Gastrocnemius medialis (tissue), 4 donors: ENCODE measurements around the gene CASP9. TPM values are rescaled to one million over a fixed set of nuclear protein-coding genes. Genes with fewer than 3 reads are reported as not detected.

Experiments used
- ATAC-seq, 2 donors: fragments of 150-250 bp; one replicate each; pipeline ENCODE4 v1.9.1; 2016
- DNase-seq, 2 donors: peaks; one replicate each; pipeline ENCODE4 v3.0.0-alpha.2; 2019
- H3K27ac ChIP-seq, 4 donors: fragments of 200-600 bp; sonication (generic); 1 replicate in 1 of 4; 2 replicates in 3 of 4; pipeline ENCODE4 v1.5.1; 2016 to 2018; ENCODE audit warnings: mild to moderate bottlenecking in 2 of 4, moderate library complexity in 1 of 4
- H3K27me3 ChIP-seq, 3 donors: fragments of 200-600 bp; sonication (generic) in 2 of 3; 1 replicate in 1 of 3; 2 replicates in 2 of 3; pipeline versions ENCODE4 v1.5.1 to v1.6.0; 2016 to 2019; ENCODE audit warnings: mild to moderate bottlenecking in 1 of 3, moderate library complexity in 1 of 3
- H3K36me3 ChIP-seq, 2 donors: fragments of 200-600 bp; sonication (generic) in 1 of 2; one replicate each; pipeline ENCODE4 v1.5.1; 2017 to 2018
- H3K4me1 ChIP-seq, 2 donors: fragments of 200-600 bp; sonication (generic) in 1 of 2; one replicate each; pipeline ENCODE4 v1.5.1; 2016 to 2017; ENCODE audit warnings: mild to moderate bottlenecking in 2 of 2
- H3K4me3 ChIP-seq, 4 donors: fragments of 200-600 bp; sonication (generic) in 3 of 4; 1 replicate in 1 of 4; 2 replicates in 3 of 4; pipeline ENCODE4 v1.5.1; 2016 to 2019; ENCODE audit warnings: mild to moderate bottlenecking in 2 of 4
- H3K9me3 ChIP-seq, 3 donors: fragments of 200-600 bp; sonication (generic) in 2 of 3; 1 replicate in 1 of 3; 2 replicates in 2 of 3; pipeline ENCODE4 v1.5.1; 2016 to 2019
- CTCF ChIP-seq, 5 experiments: fragments of 450-650 bp in 3 of 5; fragments of 200-600 bp in 2 of 5; sonication (generic) in 2 of 5; IDR thresholded peaks in 4 of 5; conservative IDR thresholded peaks in 1 of 5; 1 replicate in 4 of 5; 2 replicates in 1 of 5; pipeline ENCODE4 v1.5.1; 2016 to 2019; ENCODE audit warnings: antibody characterized with exemption in 5 of 5, mild to moderate bottlenecking in 3 of 5, moderate library complexity in 3 of 5
- POLR2A ChIP-seq, 2 donors: fragments of 450-650 bp; IDR thresholded peaks; one replicate each; pipeline ENCODE4 v1.6.1; 2017; ENCODE audit warnings: antibody characterized with exemption in 2 of 2, mild to moderate bottlenecking in 2 of 2, moderate library complexity in 2 of 2
- in situ Hi-C, 4 donors: fragments of 200-750 bp; cut with MboI; loops; one replicate each; pipeline versions ENCODE4 v1.15.0 to v1.8.0; 2017; ENCODE audit warnings: low sequenced_read_pairs in 4 of 4
- intact Hi-C: fragments of 100-400 bp; cut with DNase I; formaldehyde crosslinking; loops from one replicate; pipeline ENCODE4 v1.15.1; 2023; ENCODE audit warnings: low total_unique reads
- total RNA-seq, 4 donors: library from RNA; depleted of rRNA; stranded (reverse); fragments of >200 nt; gene quantifications; one replicate each; pipeline versions ENCODE4 v1.1.0 to v1.2.3, GENCODE V29; 2016

Gene CASP9
- total RNA-seq: 1 to 10 TPM; 5.2 to 9.6 (median 8.0) TPM

GRCh38 chr1:15524021-15524282 is at the start of gene CASP9:
CASP9 (minus strand) TSS chr1:15524215; CDS start chr1:15524200, 15 bp downstream.
- TF ChIP-seq POLR2A (IDR thresholded peaks at IDR 0.05) (peak; percentile 35 to 56), CTCF (IDR thresholded peaks at IDR 0.05 in 4 of 5, conservative IDR thresholded peaks at IDR 0.05 in 1 of 5) (peak in 1 of 5 experiments; percentile 22)

GRCh38 chr1:15573477-15573876 is 49.5 kb upstream of the CASP9 start:
- Histone ChIP-seq H3K36me3 (peaks cover 0 to 18% of the 10 kb centered on the region in 2 donors), H3K9me3 (no peaks in the 10 kb centered on the region), H3K27ac (peak overlapping the region; percentile 18 to 95 (median 82)), H3K27me3 (no peaks in the 10 kb centered on the region), H3K4me1 (peaks cover 18 to 20% of the 10 kb centered on the region in 2 donors), H3K4me3 (no peak overlapping the region)
- no peak for TF ChIP-seq POLR2A (IDR thresholded peaks at IDR 0.05)
- intact Hi-C loops (no loop called here), in situ Hi-C loops (no loop called here)
- peak in 1 of 2 donors; percentile 53 for ATAC-seq
- no peak for DNase-seq

More at GRCh38 chr1:15524021-15524282, at the start of gene CASP9:
- no peaks in the 10 kb centered on the region for H3K27me3 ChIP-seq
- H3K36me3 ChIP-seq: no peaks in the 10 kb centered on the region
- peaks cover 24 to 32% of the 10 kb centered on the region in 2 donors for H3K4me1 ChIP-seq
- in situ Hi-C loops (no loop called here), intact Hi-C loops (loop anchor here (1.0 to 10.0 kb wide), 2 partner anchors 79 to 199 kb away; no protein-coding TSS in a partner anchor)
- peak within 1 kb of the TSS; percentile 93 to 99 (median 98) for H3K27ac ChIP-seq
- H3K4me3 ChIP-seq: peak within 1 kb of the TSS; percentile 69 to 99 (median 76)
- ATAC-seq: no peak
- no peaks in the 10 kb centered on the region for H3K9me3 ChIP-seq
- no peak for DNase-seq

GRCh38 chr1:15571266-15571665 is 47.3 kb upstream of the CASP9 start:
- in situ Hi-C loops (no loop called here), intact Hi-C loops (no loop called here)

GRCh38 chr1:15570861-15571260 is 46.8 kb upstream of the CASP9 start:
- Histone ChIP-seq H3K27ac (peak overlapping the region in 3 of 4 donors; percentile 16 to 95 (median 91)), H3K36me3 (peaks cover 0 to 44% of the 10 kb centered on the region in 2 donors)
- in situ Hi-C loops: no loop called here

More at GRCh38 chr1:15571266-15571665, 47.3 kb upstream of the CASP9 start:
- DNase-seq: no peak
- H3K27ac ChIP-seq: peak overlapping the region; percentile 16 to 95 (median 82)
- no peak overlapping the region for H3K4me3 ChIP-seq
- peaks cover 0 to 40% of the 10 kb centered on the region in 2 donors for H3K36me3 ChIP-seq
- no peak for TF ChIP-seq POLR2A (IDR thresholded peaks at IDR 0.05)
- H3K9me3 ChIP-seq: no peaks in the 10 kb centered on the region
- ATAC-seq: no peak
- no peaks in the 10 kb centered on the region for H3K27me3 ChIP-seq
- H3K4me1 ChIP-seq: peaks cover 12 to 17% of the 10 kb centered on the region in 2 donors

GRCh38 chr1:15568387-15569073 is 44.5 kb upstream of the CASP9 start:
- in situ Hi-C loops: no loop called here

More at GRCh38 chr1:15570861-15571260, 46.8 kb upstream of the CASP9 start:
- DNase-seq (no peak), ATAC-seq (no peak)
- Histone ChIP-seq H3K9me3 (no peaks in the 10 kb centered on the region), H3K27me3 (no peaks in the 10 kb centered on the region), H3K4me1 (peaks cover 12 to 17% of the 10 kb centered on the region in 2 donors), H3K4me3 (no peak overlapping the region)
- TF ChIP-seq CTCF (IDR thresholded peaks at IDR 0.05 in 4 of 5, conservative IDR thresholded peaks at IDR 0.05 in 1 of 5): no peak
- intact Hi-C loops: no loop called here

More at GRCh38 chr1:15568387-15569073, 44.5 kb upstream of the CASP9 start:
- H3K4me1 ChIP-seq: peaks cover 7% of the 10 kb centered on the region in 2 donors
- H3K27ac ChIP-seq: peak overlapping the region in 1 of 4 donors; percentile 21
- intact Hi-C loops: no loop called here
- no peaks in the 10 kb centered on the region for H3K9me3 ChIP-seq
- H3K36me3 ChIP-seq: peaks cover 5 to 66% of the 10 kb centered on the region in 2 donors
- H3K4me3 ChIP-seq: no peak overlapping the region
- DNase-seq (no peak), ATAC-seq (no peak)
- TF ChIP-seq POLR2A (IDR thresholded peaks at IDR 0.05): no peak
- no peak for TF ChIP-seq CTCF (IDR thresholded peaks at IDR 0.05 in 4 of 5, conservative IDR thresholded peaks at IDR 0.05 in 1 of 5)
- no peaks in the 10 kb centered on the region for H3K27me3 ChIP-seq
